Measurements from ENCODE around the gene TSPAN17.

GRCh38 chr5:176629317-176629852, 17.9 kb upstream of the TSPAN17 start:
- TF ChIP-seq CTCF (IDR thresholded peaks at IDR 0.05; ENCODE audit: poor library complexity) (no peak), EZH2 (IDR thresholded peaks at IDR 0.05; ENCODE audit: borderline replicate concordance) (no peak), EZH2phosphoT487 (IDR thresholded peaks at IDR 0.05; ENCODE audit: low read depth, severe bottlenecking, unreplicated experiment) (no peak)

All from hepatocyte (in vitro differentiated cells).